Activated CD4-positive, alpha-beta memory T cell treated with anti-CD3 and anti-CD28 coated beads for 36 hours (primary cell): ENCODE results near the gene CSNK1A1. TPM values are rescaled to one million over a fixed set of nuclear protein-coding genes. Genes with fewer than 3 reads are reported as not detected.
"Not testable (repeated sequence)": the region's sequence is repeated elsewhere in the genome, so short reads cannot be mapped to it uniquely, and the experiment has no call there.

Experiments used
- CTCF ChIA-PET: fragments of 350-600 bp; sonication (Branson Sonifier 250); formaldehyde crosslinking; loops from one replicate; lab custom pipeline; 2021; ENCODE audit warnings: antibody characterized with exemption, inconsistent platforms; lab: Charles Lee
- POLR2A ChIA-PET: fragments of 350-600 bp; sonication (Branson Sonifier 250); formaldehyde crosslinking; loops from one replicate; lab custom pipeline; 2021; ENCODE audit warnings: antibody characterized with exemption; lab: Charles Lee
- DNase-seq: peaks from one replicate; pipeline ENCODE4 v3.0.0-alpha.2; 2020
- H3K27ac Mint-ChIP-seq: one replicate; pipeline ENCODE4 v1.8.0; 2021; ENCODE audit warnings: mixed read lengths
- H3K27me3 Mint-ChIP-seq: one replicate; pipeline ENCODE4 v1.8.0; 2021; ENCODE audit warnings: mixed read lengths
- H3K36me3 Mint-ChIP-seq: one replicate; pipeline ENCODE4 v1.8.0; 2021; ENCODE audit warnings: mixed read lengths
- H3K4me1 Mint-ChIP-seq: one replicate; pipeline ENCODE4 v1.8.0; 2021; ENCODE audit warnings: low read depth, mixed read lengths
- H3K4me3 Mint-ChIP-seq: one replicate; pipeline ENCODE4 v1.8.0; 2021; ENCODE audit warnings: mild to moderate bottlenecking, mixed read lengths
- H3K9me3 Mint-ChIP-seq: one replicate; pipeline ENCODE4 v1.8.0; 2021; ENCODE audit warnings: mixed read lengths
- intact Hi-C: fragments of 100-400 bp; cut with micrococcal nuclease; formaldehyde crosslinking; loops from one replicate; pipeline ENCODE4 v1.15.1; 2023
- total RNA-seq, 2 experiments: library from RNA; stranded (reverse); gene quantifications; one replicate each; pipeline ENCODE4 v1.2.3, GENCODE V29; 2021

The CSNK1A1 gene
- total RNA-seq, result 100 to 1,000 TPM; 165 to 170 TPM

DNA sequence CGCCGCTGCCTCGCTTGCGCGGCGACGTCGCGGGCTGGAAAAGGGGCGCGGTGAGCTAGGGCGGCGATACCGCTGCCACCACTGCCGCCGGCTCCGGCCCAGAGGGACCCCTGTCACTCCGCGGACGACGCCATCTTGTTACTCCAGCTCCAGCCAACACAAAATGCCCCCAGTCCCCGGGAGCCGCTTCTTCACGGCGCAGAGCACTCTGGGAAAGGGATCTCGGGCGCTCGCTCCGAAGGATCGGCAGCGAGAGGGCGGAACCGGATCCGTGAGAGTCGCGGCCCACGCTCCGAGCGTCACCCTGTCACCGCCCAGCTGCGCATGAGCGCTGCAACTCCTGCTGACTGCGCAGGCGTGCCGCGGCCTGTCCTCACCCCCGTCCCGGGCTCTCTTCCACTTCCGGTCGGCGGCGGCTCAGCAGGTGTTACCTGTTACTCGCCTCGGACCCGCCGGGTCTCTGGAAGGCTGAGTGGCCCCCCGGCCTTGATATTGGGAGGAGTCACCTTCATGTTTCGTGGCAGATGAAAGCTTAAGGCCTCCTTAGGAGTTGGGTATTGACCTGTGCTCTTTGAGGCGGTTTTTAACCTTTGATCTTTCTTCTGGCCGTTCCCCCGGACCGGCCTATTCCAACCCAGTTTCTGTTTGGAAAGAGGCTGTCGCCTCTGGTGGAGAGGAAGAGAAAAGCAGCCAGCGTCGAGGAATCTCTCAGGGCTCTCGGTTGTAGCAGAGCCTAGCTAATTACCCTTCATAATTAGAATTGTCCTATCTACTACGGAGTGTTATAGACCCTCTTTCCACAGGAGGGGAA, at the start of gene CSNK1A1:
TSS of gene CSNK1A1 (minus strand) at position 213 of the 811 bp plus-strand sequence. CDS start 475 bp downstream, outside the sequence.
- peaks cover 39% of the 10 kb centered on the region for H3K36me3 Mint-ChIP-seq

DNA sequence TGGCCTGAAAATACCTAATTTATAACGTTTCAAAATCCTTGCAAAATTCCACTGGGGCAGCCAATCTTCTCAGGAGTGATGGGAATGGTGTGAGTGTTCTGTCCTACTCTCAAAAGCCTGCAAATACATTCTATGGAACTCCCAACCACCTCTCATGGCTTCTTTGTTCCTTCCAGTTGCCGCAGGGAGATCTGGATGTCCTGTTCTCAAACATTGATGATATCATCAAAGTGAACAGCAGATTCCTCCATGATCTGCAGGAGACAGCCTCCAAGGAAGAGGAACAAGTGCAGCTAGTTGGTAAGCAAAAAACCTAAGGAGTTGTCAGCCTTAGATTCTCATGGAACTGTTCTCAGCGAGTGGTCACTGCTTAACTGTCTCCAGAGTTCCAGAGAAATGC, 49.7 kb upstream of the CSNK1A1 start:
- H3K9me3 Mint-ChIP-seq, result no peaks in the 10 kb centered on the region
- no peak for DNase-seq
- ChIA-PET CTCF (interaction anchor here (0.6 kb wide), 1 partner anchor 35 kb away, joined by 4 read pairs; no protein-coding TSS in a partner anchor), POLR2A (no interaction called here)
- H3K4me1 Mint-ChIP-seq, result peaks cover 2% of the 10 kb centered on the region
- intact Hi-C loops, result no loop called here
- no peak overlapping the region for H3K4me3 Mint-ChIP-seq
- no peaks in the 10 kb centered on the region for H3K36me3 Mint-ChIP-seq
- peaks cover 2% of the 10 kb centered on the region for H3K27me3 Mint-ChIP-seq
- H3K27ac Mint-ChIP-seq, result no peak overlapping the region

More for the DNA sequence above, at the start of gene CSNK1A1:
- peak; percentile 99 for DNase-seq
- H3K27ac Mint-ChIP-seq, result peak within 1 kb of the TSS; percentile 99
- ChIA-PET POLR2A (interaction anchor here (0.7 to 4.1 kb wide), 11 partner anchors 11 to 409 kb away, joined by 3 to 19 read pairs (median 4); partner anchors contain the start of genes ARHGEF37, GRPEL2, PCYOX1L and SLC26A2), CTCF (interaction anchor here (0.6 to 5.4 kb wide), 21 partner anchors 8 to 302 kb away, joined by 3 to 35 read pairs (median 5); partner anchors contain the start of gene PCYOX1L)
- peaks cover 33% of the 10 kb centered on the region for H3K4me1 Mint-ChIP-seq
- H3K27me3 Mint-ChIP-seq, result no peaks in the 10 kb centered on the region
- peak within 1 kb of the TSS; percentile 97 for H3K4me3 Mint-ChIP-seq
- intact Hi-C loops, result loop anchor here (1.0 to 10.0 kb wide), 8 partner anchors 10 to 1167 kb away; partner anchors contain the start of genes CD74, FBXO38, HMGXB3 and TIGD6
- no peaks in the 10 kb centered on the region for H3K9me3 Mint-ChIP-seq

DNA sequence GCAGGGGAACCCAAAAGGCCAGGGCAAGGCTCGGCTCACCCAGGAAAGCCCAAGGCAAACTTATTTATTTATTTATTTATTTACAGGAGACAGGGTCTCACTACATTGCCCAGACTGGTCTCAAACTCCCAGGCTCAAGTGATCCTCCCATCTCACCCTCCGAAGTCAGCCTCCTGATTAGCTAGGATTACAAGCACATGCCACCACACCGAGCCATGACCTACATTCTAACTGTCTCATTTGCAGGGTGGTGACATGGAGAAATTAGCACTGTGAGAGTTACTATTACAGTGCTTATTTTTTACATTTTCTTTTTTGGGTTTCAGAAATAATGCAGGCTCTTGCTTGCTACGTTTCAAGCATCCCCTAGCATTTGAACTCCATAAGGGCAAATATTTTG, 48.1 kb upstream of the CSNK1A1 start:
- H3K27me3 Mint-ChIP-seq, result peaks cover 2% of the 10 kb centered on the region
- H3K4me1 Mint-ChIP-seq, result no peaks in the 10 kb centered on the region
- H3K4me3 Mint-ChIP-seq, result no peak overlapping the region
- H3K27ac Mint-ChIP-seq, result no peak overlapping the region
- CTCF ChIA-PET, result no interaction called here
- no peaks in the 10 kb centered on the region for H3K36me3 Mint-ChIP-seq
- POLR2A ChIA-PET, result no interaction called here
- no peaks in the 10 kb centered on the region for H3K9me3 Mint-ChIP-seq
- intact Hi-C loops, result no loop called here
- no peak for DNase-seq

DNA sequence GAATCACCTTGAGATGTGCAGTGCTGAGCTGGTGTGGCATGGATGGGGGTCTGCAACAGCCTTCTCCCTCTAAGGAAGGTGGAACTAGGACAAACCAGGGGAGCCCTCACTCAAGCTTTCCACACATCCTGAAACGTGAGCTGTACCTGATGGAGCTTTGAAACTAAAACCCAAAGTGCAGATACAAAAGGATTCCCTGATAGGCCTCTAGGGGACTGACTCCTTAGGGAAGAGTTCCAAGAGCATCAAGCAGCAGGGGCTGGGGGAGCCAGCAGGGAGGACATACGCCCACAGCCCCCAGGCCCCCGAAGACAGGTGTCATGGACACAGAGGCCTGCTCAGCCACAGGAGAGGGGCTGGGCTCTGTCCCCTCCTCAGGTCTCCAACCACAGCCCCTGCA, 47.7 kb upstream of the CSNK1A1 start:
- DNase-seq, result no peak
- POLR2A ChIA-PET, result no interaction called here
- no peaks in the 10 kb centered on the region for H3K4me1 Mint-ChIP-seq
- no peaks in the 10 kb centered on the region for H3K9me3 Mint-ChIP-seq
- intact Hi-C loops, result no loop called here
- no peak overlapping the region for H3K27ac Mint-ChIP-seq
- CTCF ChIA-PET, result no interaction called here
- no peak overlapping the region for H3K4me3 Mint-ChIP-seq
- H3K27me3 Mint-ChIP-seq, result peaks cover 2% of the 10 kb centered on the region
- no peaks in the 10 kb centered on the region for H3K36me3 Mint-ChIP-seq

DNA sequence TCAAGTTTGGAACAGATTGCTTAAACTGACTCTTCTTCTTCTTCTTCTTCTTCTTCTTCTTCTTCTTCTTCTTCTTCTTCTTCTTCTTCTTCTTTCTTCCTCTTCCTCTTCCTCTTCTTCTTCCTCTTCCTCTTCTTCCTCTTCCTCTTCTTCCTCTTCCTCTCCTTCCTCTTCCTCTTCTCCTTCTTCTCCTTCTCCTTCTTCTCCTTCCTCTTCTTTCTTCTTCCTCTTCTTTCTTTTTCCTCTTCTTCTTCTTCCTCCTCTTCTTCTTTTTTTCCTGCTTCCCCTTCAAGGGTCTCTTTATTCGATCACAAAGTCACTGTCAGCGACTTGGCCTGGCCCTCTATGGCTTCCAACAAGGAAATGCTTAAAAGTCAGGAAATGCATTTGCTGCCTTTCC, 47.0 kb upstream of the CSNK1A1 start:
- intact Hi-C loops, H3K36me3 Mint-ChIP-seq, H3K27me3 Mint-ChIP-seq, H3K4me1 Mint-ChIP-seq, H3K9me3 Mint-ChIP-seq, CTCF ChIA-PET, H3K27ac Mint-ChIP-seq, DNase-seq, POLR2A ChIA-PET, H3K4me3 Mint-ChIP-seq: not testable (repeated sequence)

DNA sequence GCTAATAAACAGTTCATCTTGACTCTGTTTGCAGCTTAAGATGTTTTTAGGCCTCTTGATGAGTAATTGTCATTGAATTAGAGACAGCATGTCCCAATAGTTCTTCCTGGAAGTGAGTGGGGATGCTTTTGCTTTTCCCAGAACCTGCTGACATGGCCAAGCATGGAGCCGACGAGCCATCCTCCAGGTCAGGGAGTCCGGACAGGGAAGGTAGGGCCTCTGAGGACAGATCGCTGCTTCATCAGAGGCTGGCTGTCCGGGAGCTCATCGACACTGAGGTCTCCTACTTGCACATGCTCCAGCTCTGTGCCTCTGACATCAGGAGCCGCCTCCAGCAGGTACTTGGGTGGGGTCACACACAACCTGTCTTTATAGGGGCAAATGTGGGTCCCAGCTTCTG, 46.4 kb upstream of the CSNK1A1 start:
- H3K4me1 Mint-ChIP-seq, result no peaks in the 10 kb centered on the region
- intact Hi-C loops, result no loop called here
- H3K36me3 Mint-ChIP-seq, result no peaks in the 10 kb centered on the region
- POLR2A ChIA-PET, result no interaction called here
- no peak overlapping the region for H3K27ac Mint-ChIP-seq
- DNase-seq, result no peak
- no peak overlapping the region for H3K4me3 Mint-ChIP-seq
- H3K9me3 Mint-ChIP-seq, result no peaks in the 10 kb centered on the region
- H3K27me3 Mint-ChIP-seq, result peaks cover 2% of the 10 kb centered on the region
- CTCF ChIA-PET, result interaction anchor here (1.4 to 2.6 kb wide), 2 partner anchors 21 to 156 kb away, joined by 3 to 8 read pairs; no protein-coding TSS in a partner anchor

DNA sequence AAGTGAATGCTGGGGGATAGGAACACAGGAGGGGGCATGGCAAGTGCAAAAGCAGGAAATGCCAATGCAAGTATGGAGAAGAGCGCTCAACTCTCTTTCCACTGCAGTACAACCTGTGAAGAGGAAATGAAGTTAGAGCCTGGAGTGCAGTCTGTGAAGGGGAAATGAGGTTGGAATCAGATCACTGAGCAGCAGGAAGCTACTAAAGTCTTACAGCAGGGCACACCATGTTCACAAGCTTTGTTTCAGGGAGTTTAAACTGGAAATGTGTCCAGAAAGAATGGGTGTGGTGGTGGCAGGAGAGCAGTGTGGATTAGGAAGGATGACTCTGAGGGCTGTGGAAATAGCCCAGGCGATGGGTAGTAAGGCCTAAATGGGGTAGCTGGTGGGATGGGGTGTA, 45.5 kb upstream of the CSNK1A1 start:
- Mint-ChIP-seq H3K9me3 (no peaks in the 10 kb centered on the region), H3K4me3 (no peak overlapping the region), H3K27ac (no peak overlapping the region), H3K36me3 (no peaks in the 10 kb centered on the region), H3K27me3 (peaks cover 2% of the 10 kb centered on the region), H3K4me1 (no peaks in the 10 kb centered on the region)
- ChIA-PET POLR2A (no interaction called here), CTCF (interaction anchor here (1.4 to 2.6 kb wide), 2 partner anchors 22 to 155 kb away, joined by 3 to 8 read pairs; no protein-coding TSS in a partner anchor)
- no peak for DNase-seq
- intact Hi-C loops, result no loop called here

DNA sequence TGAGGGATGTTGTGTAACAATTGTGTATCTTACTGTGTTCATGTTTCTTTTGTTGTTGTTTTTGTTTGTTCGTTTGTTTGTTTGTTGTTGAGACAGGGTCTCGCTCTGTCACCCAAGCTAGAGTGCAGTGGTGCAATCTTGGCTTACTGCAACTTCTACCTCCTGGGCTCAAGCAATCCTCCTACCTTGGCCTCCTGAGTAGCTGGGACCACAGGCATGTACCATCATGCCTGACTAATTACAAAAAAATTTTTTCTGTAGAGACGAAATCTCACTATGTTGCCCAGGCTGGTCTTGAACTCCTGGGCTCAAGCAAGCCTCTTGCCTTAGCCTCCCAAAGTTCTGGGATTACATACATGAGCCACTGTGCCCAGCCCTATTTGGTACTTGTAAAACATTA, 43.9 kb upstream of the CSNK1A1 start:
- POLR2A ChIA-PET, H3K36me3 Mint-ChIP-seq, H3K4me1 Mint-ChIP-seq, H3K27ac Mint-ChIP-seq, H3K27me3 Mint-ChIP-seq, H3K4me3 Mint-ChIP-seq, H3K9me3 Mint-ChIP-seq, DNase-seq, intact Hi-C loops: not testable (repeated sequence)
- CTCF ChIA-PET, result interaction anchor here (2.6 kb wide), 1 partner anchor 24 kb away, joined by 8 read pairs; no protein-coding TSS in a partner anchor

DNA sequence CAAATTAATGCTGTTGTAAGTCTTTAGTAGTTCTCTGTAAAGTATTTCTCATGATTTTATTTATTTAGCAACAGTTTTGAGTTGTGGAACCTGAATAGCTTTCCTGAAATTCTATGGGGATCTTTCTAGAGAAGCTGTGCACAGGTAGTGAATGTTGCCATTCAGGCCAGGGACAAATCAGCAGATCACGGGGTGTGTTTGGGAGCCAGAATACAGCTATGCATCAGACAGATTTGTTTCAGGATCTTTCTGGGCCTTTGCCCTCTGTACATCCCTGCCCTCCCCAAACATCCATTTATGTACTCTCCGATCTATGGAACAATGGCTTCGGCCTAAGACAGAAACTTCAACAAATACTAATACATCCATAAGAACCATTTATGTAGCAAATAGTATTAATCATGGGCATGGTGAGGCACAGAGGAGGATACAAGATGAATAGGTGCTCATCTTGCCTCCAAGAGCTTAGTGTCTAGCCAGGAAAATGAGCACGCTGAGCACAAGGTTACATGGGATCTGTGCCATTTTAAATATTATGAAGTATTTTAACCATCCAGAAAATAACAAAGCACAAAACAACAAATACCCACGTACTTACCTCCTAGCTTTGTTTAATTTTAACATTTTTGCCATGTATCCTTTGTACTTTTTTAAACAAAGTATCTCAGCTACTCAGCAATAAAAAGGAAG, 43.1 kb upstream of the CSNK1A1 start:
- Mint-ChIP-seq H3K9me3 (no peaks in the 10 kb centered on the region), H3K4me3 (no peak overlapping the region), H3K27ac (no peak overlapping the region), H3K36me3 (no peaks in the 10 kb centered on the region), H3K4me1 (no peaks in the 10 kb centered on the region), H3K27me3 (peaks cover 2% of the 10 kb centered on the region)
- ChIA-PET POLR2A (no interaction called here), CTCF (interaction anchor here (1.1 kb wide), 1 partner anchor 24 kb away, joined by 3 read pairs; no protein-coding TSS in a partner anchor)
- intact Hi-C loops, result no loop called here
- DNase-seq, result no peak

DNA sequence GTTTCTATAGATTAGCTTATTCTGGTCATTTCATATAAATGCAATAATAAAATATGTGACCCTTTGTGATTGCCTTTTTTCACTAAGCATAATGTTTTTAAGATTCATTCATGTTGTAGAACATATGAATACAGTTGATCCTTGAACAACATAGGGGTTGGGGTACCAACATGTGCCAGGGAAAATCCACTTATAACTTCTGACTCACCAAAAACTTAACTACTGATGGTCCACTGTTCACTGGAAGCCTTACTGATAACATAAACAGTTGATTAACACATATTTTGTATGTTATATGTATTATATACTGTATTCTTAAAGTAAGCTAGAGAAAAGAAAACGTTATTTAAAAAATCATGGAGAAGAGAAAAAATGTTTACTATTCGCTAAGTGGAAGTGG, 42.1 kb upstream of the CSNK1A1 start:
- CTCF ChIA-PET, result interaction anchor here (1.0 kb wide), 1 partner anchor 152 kb away, joined by 3 read pairs; no protein-coding TSS in a partner anchor
- Mint-ChIP-seq H3K4me1 (no peaks in the 10 kb centered on the region), H3K4me3 (no peak overlapping the region)

DNA sequence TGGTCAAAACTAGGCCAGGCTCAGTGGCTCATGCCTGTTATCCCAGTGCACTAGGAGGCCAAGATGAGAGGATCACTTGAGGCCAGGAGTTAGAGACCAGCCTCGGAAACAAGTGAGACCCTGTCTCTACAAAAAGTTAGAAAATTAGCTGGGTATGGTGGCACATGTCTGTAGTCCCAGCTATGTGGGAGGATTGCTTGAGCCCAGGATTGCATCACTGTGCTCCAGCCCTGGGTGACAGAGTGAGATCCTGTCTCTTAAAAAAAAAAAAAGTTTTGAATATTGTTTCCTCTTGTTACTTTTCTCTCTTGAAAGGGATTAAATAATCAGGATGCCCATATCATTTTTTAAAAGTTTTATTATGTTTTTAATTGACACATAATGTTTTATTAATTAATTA, 37.7 kb upstream of the CSNK1A1 start:
- Mint-ChIP-seq H3K27ac (no peak overlapping the region), H3K4me1 (peaks cover 10% of the 10 kb centered on the region), H3K4me3 (no peak overlapping the region), H3K27me3 (peaks cover 1% of the 10 kb centered on the region), H3K36me3 (no peaks in the 10 kb centered on the region), H3K9me3 (no peaks in the 10 kb centered on the region)
- no peak for DNase-seq
- ChIA-PET CTCF (no interaction called here), POLR2A (interaction anchor here (0.6 to 1.0 kb wide), 2 partner anchors 13 to 250 kb away, joined by 3 to 4 read pairs; no protein-coding TSS in a partner anchor)
- intact Hi-C loops, result no loop called here

More for the DNA sequence above, 42.1 kb upstream of the CSNK1A1 start:
- intact Hi-C loops, result no loop called here
- H3K27ac Mint-ChIP-seq, result no peak overlapping the region
- peaks cover under 1% of the 10 kb centered on the region for H3K27me3 Mint-ChIP-seq
- no peaks in the 10 kb centered on the region for H3K36me3 Mint-ChIP-seq
- no peak for DNase-seq
- no peaks in the 10 kb centered on the region for H3K9me3 Mint-ChIP-seq
- POLR2A ChIA-PET, result no interaction called here
